Suprapubic skin (tissue), 3 donors: ENCODE results near the gene TBC1D16.

Source experiments
- CTCF ChIP-seq, 2 donors: fragments of 200-600 bp in 1 of 2; fragments of 450-650 bp in 1 of 2; sonication (generic) in 1 of 2; IDR thresholded peaks; one replicate each; pipeline ENCODE4 v1.5.1; 2016 to 2019; ENCODE audit warnings: antibody characterized with exemption in 2 of 2, mild to moderate bottlenecking in 1 of 2, moderate library complexity in 1 of 2
- POLR2AphosphoS5 ChIP-seq, 3 donors: sonication (generic); formaldehyde crosslinking; IDR thresholded peaks; one replicate each; pipeline ENCODE4 v1.6.1; 2017; ENCODE audit warnings: antibody characterized with exemption in 3 of 3

- no peak for TF ChIP-seq POLR2AphosphoS5 (IDR thresholded peaks at IDR 0.05)
- no peak for TF ChIP-seq CTCF (IDR thresholded peaks at IDR 0.05)
These were observed 138.2 kb downstream of the TBC1D16 start for GRCh38 chr17:79897243-79898063.
